Neural crest cell (in vitro differentiated cells): ENCODE measurements around the gene PVALB. TPM values are rescaled to one million over a fixed set of nuclear protein-coding genes. Genes with fewer than 3 reads are reported as not detected.

Experiments
- DNase-seq: peaks from one replicate; pipeline ENCODE4 v3.0.0; 2021; ENCODE audit warnings: low read depth, mixed read lengths, low spot score
- H3K27ac Mint-ChIP-seq: one replicate; pipeline ENCODE4 v1.8.0; 2021; ENCODE audit warnings: mild to moderate bottlenecking, mixed read lengths; ENCODE audit not compliant: unreplicated experiment
- H3K27me3 Mint-ChIP-seq: 2 replicates; pipeline ENCODE4 v1.8.0; 2021; ENCODE audit warnings: low read depth, mild to moderate bottlenecking, mixed read lengths
- H3K36me3 Mint-ChIP-seq: 2 replicates; pipeline ENCODE4 v1.8.0; 2021; ENCODE audit warnings: low read depth, mild to moderate bottlenecking, mixed read lengths
- H3K4me1 Mint-ChIP-seq: 2 replicates; pipeline ENCODE4 v1.8.0; 2021; ENCODE audit warnings: mixed read lengths
- H3K4me3 Mint-ChIP-seq: one replicate; pipeline ENCODE4 v1.8.0; 2021; ENCODE audit warnings: mild to moderate bottlenecking, mixed read lengths
- H3K9me3 Mint-ChIP-seq: 2 replicates; pipeline ENCODE4 v1.8.0; 2021; ENCODE audit warnings: mixed read lengths
- total RNA-seq: library from RNA; stranded (reverse); gene quantifications from 2 replicates; pipeline ENCODE4 v1.2.1, GENCODE V29; 2021
- TF ChIP-seq, protein P1 (sequence below): fragments of 200-600 bp; sonication (generic); conservative IDR thresholded peaks from 2 replicates; pipeline ENCODE4 v1.5.0; 2021; ENCODE audit warnings: antibody characterized with exemption, mild to moderate bottlenecking

Gene PVALB
- total RNA-seq, 1 donor from 2014 or later, result 0.68 TPM

- no peak overlapping the region for H3K27ac Mint-ChIP-seq
- peaks cover 6% of the 10 kb centered on the region for H3K4me1 Mint-ChIP-seq
- no peak overlapping the region for H3K4me3 Mint-ChIP-seq
- H3K27me3 Mint-ChIP-seq, result peaks cover 82% of the 10 kb centered on the region
- no peak for DNase-seq
- no peaks in the 10 kb centered on the region for H3K36me3 Mint-ChIP-seq
- H3K9me3 Mint-ChIP-seq, result no peaks in the 10 kb centered on the region
- TF ChIP-seq, protein P1, sequence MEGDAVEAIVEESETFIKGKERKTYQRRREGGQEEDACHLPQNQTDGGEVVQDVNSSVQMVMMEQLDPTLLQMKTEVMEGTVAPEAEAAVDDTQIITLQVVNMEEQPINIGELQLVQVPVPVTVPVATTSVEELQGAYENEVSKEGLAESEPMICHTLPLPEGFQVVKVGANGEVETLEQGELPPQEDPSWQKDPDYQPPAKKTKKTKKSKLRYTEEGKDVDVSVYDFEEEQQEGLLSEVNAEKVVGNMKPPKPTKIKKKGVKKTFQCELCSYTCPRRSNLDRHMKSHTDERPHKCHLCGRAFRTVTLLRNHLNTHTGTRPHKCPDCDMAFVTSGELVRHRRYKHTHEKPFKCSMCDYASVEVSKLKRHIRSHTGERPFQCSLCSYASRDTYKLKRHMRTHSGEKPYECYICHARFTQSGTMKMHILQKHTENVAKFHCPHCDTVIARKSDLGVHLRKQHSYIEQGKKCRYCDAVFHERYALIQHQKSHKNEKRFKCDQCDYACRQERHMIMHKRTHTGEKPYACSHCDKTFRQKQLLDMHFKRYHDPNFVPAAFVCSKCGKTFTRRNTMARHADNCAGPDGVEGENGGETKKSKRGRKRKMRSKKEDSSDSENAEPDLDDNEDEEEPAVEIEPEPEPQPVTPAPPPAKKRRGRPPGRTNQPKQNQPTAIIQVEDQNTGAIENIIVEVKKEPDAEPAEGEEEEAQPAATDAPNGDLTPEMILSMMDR, result no peak
Observed at GRCh38 chr22:36818010-36818642, 1.3 kb upstream of the PVALB start.

GRCh38 chr22:36817525-36817848 lies 652 bp upstream of the PVALB start:
- Mint-ChIP-seq H3K4me3 (peak overlapping the region; percentile 65), H3K27ac (no peak overlapping the region), H3K27me3 (peaks cover 88% of the 10 kb centered on the region), H3K4me1 (peaks cover 6% of the 10 kb centered on the region), H3K9me3 (no peaks in the 10 kb centered on the region), H3K36me3 (no peaks in the 10 kb centered on the region)
- TF ChIP-seq, protein P1, result no peak
- no peak for DNase-seq

GRCh38 chr22:36816339-36816635 lies 548 bp downstream of the PVALB start:
- H3K9me3 Mint-ChIP-seq, result no peaks in the 10 kb centered on the region
- TF ChIP-seq, protein P1, result no peak
- H3K27me3 Mint-ChIP-seq, result peaks cover 95% of the 10 kb centered on the region
- H3K36me3 Mint-ChIP-seq, result no peaks in the 10 kb centered on the region
- peaks cover 6% of the 10 kb centered on the region for H3K4me1 Mint-ChIP-seq
- H3K27ac Mint-ChIP-seq, result no peak overlapping the region
- peak overlapping the region; percentile 69 for H3K4me3 Mint-ChIP-seq
- DNase-seq, result no peak

GRCh38 chr22:36815558-36816338 lies 1.1 kb downstream of the PVALB start:
- H3K4me3 Mint-ChIP-seq, result no peak overlapping the region
- no peak for DNase-seq
- TF ChIP-seq, protein P1, result no peak
- H3K4me1 Mint-ChIP-seq, result peaks cover 6% of the 10 kb centered on the region
- peaks cover 90% of the 10 kb centered on the region for H3K27me3 Mint-ChIP-seq
- no peak overlapping the region for H3K27ac Mint-ChIP-seq
- H3K36me3 Mint-ChIP-seq, result no peaks in the 10 kb centered on the region
- no peaks in the 10 kb centered on the region for H3K9me3 Mint-ChIP-seq

GRCh38 chr22:36814801-36815200 lies 2.0 kb downstream of the PVALB start:
- Mint-ChIP-seq H3K4me1 (peaks cover 6% of the 10 kb centered on the region), H3K36me3 (no peaks in the 10 kb centered on the region), H3K9me3 (no peaks in the 10 kb centered on the region), H3K27ac (no peak overlapping the region), H3K4me3 (no peak overlapping the region), H3K27me3 (peaks cover 80% of the 10 kb centered on the region)
- TF ChIP-seq, protein P1, result no peak
- no peak for DNase-seq
